Gastrocnemius medialis (tissue), 4 donors: Measurements from ENCODE around the gene XXYLT1.

Source experiments
- POLR2A ChIP-seq, 2 donors: fragments of 450-650 bp; IDR thresholded peaks; one replicate each; pipeline ENCODE4 v1.6.1; 2017; ENCODE audit warnings: antibody characterized with exemption in 2 of 2, mild to moderate bottlenecking in 2 of 2, moderate library complexity in 2 of 2
- TF ChIP-seq, protein P1 (sequence below), 5 experiments: fragments of 450-650 bp in 3 of 5; fragments of 200-600 bp in 2 of 5; sonication (generic) in 2 of 5; IDR thresholded peaks in 4 of 5; conservative IDR thresholded peaks in 1 of 5; 1 replicate in 4 of 5; 2 replicates in 1 of 5; pipeline ENCODE4 v1.5.1; 2016 to 2019; ENCODE audit warnings: antibody characterized with exemption in 5 of 5, mild to moderate bottlenecking in 3 of 5, moderate library complexity in 3 of 5

DNA sequence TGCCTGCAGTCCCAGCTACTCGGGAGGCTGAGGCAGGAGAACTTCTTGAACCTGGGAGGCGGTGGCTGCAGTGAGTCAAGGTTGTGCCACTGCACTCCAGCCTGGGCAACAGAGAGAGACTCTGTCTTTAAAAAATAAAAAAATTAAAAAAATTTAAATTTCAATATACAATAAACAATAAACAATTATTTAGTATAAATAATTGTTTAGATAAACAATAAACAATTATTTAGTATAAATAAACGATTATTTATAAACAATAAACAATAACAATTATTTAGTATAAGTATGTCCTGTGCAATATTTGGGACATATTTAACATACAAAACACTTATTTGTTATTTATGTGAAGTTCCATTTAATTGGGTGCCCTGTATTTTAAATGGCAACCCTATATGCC, 119.6 kb downstream of the XXYLT1 start:
- TF ChIP-seq, protein P1, sequence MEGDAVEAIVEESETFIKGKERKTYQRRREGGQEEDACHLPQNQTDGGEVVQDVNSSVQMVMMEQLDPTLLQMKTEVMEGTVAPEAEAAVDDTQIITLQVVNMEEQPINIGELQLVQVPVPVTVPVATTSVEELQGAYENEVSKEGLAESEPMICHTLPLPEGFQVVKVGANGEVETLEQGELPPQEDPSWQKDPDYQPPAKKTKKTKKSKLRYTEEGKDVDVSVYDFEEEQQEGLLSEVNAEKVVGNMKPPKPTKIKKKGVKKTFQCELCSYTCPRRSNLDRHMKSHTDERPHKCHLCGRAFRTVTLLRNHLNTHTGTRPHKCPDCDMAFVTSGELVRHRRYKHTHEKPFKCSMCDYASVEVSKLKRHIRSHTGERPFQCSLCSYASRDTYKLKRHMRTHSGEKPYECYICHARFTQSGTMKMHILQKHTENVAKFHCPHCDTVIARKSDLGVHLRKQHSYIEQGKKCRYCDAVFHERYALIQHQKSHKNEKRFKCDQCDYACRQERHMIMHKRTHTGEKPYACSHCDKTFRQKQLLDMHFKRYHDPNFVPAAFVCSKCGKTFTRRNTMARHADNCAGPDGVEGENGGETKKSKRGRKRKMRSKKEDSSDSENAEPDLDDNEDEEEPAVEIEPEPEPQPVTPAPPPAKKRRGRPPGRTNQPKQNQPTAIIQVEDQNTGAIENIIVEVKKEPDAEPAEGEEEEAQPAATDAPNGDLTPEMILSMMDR (IDR thresholded peaks at IDR 0.05 in 4 of 5, conservative IDR thresholded peaks at IDR 0.05 in 1 of 5): no peak
- no peak for TF ChIP-seq POLR2A (IDR thresholded peaks at IDR 0.05)
